NCI-H2227 treated with DMSO at 0.1 percent for 48 hours (cell line): ENCODE measurements around the gene CDC42BPA.

Source experiments
- DNase-seq: peaks from one replicate; lab custom pipeline; 2025; lab: John Stamatoyannopoulos, UW

Gene CDC42BPA

DNA sequence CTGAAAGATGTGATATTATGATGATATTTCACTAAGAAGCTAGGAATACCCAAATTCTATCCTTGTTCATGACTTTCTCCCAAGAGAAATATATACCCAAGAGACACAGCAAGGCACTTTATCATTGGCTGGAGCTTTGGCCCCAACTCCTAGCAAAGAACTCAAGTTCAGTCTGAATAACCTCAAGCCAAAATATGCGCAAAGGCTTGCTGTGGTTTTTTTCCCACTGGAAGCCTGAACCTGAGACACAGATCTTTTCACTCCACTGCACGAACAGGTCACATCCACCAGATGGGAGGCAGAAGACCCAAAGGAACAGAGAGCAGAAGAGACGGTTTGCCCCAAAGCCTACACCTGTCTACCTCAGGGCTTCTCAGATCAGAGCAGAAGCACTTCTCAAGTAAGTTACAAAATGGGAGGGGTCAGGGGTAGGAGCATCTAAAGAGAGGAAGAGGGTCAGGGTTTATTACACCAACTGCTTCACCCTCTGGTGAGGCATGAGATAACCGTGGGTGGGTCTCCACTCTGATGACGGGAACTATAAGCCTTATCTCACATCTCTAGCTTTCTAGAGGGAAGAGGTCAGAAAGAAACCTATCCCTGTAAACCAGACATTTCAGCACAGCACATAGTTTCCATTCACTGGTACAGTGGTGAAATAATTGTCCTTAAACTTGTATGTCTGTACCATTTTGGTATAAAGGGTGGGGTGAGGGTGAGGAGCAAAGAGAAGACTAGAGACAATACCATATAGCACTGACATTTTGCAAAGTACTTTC is 17.1 kb upstream of the CDC42BPA start:
- no peak for DNase-seq

DNA sequence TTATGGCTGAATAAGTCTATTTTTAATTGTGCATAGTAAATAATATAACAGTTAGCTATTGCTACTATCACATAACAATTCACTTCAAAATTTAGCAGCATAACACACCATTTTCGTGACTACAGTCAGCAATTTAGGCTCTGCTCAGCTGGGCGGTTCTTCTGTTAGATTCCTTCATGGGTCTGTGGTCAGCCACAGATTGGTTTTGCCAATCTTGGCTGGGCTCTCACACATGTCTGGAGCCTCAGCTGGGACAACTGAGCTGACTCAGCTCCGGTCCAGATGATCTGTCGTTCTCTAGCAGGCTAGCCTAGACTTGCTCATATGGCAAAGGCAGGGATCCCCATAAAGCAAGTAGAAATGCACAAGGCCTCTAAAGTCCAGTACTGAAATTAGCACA is 15.1 kb upstream of the CDC42BPA start:
- no peak for DNase-seq

DNA sequence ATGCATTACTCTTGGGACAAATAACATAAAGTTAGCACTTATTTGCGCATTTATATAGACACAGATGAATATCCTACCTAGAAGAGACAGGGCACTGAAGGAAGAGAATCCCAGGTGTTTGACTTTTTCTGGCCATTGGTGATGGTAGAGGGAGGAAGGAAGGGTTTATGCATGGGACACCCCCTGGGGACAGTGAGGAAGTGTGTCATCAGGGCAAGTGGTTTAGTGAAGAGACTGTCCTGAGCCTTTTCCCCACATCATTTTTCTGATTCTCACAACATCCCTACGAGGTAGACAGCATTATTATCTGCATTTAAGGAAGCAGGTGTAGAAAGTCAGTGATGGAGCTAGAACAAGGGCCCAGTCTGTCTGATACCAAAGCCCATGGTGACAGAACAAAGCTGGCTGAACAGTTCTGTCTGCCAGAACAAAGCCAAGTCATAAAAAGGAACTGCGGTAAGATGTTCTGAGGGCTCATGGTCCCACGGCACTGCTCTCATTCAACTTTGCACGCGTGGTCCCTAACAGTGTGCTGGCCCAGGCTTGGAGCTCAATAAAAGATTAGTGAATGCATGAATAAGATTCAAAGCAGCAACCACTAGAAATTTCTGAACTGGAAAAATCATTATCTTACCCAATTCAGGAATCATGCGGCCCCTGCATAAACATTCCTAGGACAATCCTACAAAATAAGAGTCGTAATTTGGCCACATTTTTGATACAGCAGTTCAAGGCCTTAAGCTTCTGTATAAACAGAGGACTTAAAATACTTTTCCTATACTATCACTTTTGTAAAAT is 12.2 kb upstream of the CDC42BPA start:
- DNase-seq, result no peak

DNA sequence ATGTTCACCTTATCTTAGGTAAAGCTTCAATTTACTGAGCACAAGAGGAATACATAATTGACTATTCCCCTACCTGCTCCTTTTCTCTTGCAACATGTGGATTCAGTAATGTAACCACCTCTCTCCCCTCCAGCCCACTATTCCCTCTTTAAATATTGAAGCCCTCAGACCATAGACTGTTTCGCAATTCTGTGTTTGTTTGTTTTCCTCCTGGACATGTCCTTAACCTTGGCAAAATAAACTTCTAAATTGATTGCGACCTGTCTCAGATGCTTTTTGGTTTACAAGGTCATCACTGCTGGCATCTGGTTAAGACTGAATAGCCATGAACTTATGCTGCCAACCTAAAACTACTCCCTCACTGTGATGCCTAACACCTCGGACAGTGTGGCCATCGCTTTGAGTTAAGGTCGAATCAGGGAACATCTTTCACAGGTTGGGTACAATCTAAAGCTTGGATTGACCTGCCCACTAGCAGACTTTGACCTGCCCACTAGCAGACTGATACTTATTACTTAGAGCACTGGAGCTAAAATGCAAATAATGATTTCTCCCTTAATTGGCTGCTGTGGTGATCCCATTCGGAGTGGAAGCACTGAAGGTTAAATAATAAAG is 10.2 kb upstream of the CDC42BPA start:
- no peak for DNase-seq

DNA sequence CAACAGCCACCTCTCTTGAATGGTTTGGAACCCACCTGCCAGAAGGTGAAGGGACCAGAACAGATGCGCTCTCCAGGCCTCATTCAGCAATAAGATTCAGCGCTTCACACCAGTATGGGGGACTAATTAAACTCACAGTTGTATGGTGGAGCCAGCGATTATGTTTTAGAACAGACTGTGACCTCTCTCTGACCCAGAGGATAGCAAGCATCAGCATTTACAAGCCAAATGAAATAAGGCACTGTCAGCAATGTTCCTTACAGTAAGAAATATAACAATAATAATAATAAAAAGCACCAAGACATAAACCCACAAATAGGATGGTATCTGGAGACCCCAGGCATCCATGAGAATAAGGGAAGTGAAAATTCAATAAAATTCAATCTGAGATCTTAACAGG is 6.9 kb upstream of the CDC42BPA start:
- DNase-seq, result no peak

DNA sequence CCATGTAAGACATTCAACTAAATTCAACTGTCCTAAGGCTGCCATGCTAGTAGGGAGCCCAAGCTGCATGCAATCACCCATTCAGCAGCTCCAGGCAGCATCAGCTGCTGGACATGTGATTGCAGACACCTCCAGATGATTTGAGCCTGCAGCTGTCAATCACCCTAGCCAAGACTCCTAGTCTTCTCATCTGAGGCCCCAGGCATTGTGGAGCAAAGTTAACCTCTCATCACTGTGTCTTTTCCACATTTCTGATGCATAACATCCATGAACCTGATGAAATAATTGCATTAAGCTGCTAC is 5.6 kb upstream of the CDC42BPA start:
- DNase-seq, result no peak

DNA sequence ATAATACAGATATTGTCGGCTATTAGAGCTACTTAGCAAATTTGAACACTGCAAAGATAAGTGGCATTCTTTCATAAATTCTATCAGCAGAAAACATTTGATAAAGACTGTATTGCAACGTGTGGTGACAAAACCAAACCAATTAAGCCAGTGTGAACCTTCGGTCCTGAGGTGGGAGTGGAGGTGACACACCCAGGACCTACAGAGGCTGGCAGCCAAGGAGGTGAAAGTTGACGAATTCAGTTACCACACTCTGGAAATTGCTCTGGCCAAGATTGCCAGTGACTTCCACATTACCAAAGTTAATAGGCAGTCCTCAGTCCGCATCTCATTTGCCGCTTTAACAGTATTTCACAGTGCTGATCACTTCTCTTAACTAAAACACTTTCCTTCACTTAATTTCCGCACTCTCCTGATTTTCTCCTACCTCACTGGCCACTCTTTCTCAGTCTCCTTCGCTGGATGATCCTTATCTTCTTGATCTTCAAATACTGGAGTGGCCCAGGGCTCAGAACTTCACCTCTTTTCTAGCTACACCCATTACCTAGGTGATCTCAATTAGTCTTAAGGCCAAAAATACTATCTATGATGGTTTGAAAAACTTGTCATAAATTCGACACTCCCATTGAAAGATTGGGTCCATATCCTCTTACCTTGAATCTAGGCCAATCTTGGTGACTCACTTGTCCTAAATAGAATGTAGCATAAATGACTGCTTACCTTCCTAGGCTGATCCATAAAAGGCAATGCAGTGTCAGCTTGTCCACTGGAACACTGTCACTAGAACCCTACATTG is 5.1 kb upstream of the CDC42BPA start:
- no peak for DNase-seq

DNA sequence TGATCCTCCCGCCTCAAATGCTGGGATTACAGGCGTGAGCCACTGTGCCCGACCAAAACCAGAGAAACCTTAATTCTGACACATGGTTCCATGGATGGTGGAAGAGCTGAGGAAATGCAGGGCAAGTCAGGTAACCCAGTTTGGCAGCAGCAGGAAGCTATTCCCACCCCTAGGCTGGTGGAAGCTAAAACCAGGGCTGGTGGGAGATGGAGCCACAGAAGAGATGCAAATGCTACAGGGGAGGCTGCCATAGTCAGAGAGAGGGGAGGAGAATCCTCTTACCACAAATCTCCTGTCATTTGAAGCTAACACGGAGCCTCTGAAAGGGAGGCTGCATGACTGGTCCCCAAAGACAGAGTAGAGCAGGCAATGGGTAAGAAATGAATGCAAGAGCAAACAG is 4.1 kb upstream of the CDC42BPA start:
- no peak for DNase-seq

DNA sequence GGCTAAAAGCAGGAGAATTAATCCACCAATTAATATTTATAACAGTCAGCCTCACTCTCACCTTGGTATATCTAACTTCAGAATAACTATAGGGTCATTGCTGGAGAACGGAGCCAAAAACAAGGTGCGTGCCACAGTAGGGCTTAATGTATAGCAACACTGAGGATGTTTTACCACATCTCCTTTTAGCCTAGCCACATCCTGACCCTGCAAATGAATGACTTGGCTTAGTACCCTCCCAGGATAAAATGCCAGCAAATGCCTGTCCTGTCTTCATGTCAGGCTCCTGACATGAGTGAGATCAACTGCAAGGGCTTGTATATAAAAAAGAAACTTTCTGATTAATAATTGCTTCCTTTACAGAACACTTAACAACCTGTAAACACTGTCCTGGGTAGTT is 2.7 kb upstream of the CDC42BPA start:
- no peak for DNase-seq

DNA sequence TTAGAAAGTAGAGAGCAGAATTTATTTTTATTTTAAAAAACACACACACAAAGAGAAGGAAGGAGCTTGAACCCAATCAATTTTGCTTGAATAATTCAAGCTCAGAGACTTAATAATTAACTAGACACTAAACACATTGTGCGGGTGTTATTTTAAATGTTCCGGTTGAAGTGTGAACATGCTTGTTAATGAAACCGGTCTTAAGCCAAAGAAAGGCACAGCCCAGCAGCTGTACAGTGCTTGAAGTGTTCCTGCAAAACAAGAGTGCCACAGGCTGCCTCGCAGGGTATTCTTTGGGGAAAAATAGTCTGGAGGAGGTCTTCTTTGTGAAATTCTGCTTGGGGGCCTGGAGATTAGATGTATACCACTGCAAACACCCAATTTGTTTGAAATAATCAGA is 2.2 kb upstream of the CDC42BPA start:
- no peak for DNase-seq

DNA sequence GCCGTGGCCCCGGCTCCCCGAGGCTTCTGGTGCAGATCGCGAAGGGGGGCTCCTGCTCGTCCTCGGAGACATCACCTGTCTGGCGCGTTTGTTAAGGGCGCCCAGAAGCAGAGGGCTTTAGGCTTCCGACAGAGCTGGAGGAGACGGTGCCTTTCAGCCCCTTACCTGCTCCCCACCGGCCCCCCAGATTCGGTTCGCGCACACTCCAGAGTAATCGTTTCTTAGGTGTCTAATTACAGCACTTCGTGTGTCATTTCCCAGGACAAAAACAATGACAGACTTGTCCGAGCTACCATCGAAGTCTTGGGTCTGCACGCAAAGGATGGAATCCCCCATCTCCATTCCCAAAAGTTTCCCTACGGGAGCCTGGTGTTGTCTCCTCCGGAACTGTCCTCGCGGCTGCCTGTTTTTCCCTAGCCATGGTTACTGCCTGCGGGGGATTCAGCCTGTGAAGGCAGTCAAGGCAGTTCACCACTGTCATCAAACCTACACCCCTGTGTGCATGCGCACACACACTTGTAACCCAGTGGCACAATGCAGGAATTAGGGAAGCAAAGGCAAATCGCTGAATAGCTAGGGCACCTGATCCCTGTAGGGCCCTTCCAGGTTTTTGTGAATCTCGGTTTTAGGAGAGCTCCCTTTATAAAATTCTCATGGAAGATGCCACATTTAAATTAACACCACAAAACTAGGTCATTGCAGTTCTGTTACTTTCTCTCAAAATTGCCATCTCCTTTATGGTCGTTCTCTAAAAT is 738 bp upstream of the CDC42BPA start:
- DNase-seq, result peak; percentile 79

DNA sequence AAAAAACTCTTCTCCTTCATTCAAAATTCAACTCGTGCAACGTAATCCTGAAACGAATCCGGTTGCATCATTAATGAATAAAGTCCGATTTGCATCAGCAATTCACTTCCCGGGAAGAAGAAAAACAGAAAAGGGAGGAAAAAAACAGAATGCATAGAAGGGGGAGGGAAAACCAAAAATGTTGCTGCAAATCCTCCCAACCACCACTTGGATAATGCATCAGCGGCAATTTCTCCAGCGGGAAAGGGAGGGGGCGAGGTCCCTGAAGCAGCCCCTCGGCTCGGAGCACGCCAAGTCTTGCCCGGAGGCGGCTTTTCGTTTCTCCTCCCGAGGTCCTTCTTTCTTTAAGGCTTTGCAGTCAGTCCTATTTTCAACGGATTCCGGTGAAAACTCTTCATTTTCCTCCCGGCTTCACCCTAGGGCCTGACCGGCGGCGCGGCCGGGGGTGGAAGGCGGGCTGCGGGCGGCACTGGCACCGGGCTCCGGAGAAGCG is 723 bp downstream of the CDC42BPA start:
- peak; percentile 81 for DNase-seq

DNA sequence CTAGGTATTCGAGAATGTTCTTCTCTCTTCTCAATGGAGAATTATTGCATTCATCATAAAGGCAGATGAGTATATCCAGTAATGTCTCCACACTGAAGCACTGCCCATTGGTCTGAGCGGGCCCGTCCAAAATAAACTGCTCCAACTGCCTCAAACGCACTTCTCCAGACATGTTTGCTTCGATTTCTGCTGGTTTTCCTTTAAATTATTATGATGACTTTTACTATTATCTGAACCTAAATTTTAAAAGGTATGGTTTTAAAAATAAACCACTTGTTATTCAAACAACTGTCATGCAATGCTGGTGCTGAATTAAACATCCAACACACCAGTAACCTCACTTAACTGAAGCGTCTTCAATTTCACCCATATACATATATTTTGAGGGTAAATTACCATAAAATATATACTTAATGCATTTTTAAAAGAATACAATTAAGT is 1.3 kb downstream of the CDC42BPA start:
- peak; percentile 34 for DNase-seq

DNA sequence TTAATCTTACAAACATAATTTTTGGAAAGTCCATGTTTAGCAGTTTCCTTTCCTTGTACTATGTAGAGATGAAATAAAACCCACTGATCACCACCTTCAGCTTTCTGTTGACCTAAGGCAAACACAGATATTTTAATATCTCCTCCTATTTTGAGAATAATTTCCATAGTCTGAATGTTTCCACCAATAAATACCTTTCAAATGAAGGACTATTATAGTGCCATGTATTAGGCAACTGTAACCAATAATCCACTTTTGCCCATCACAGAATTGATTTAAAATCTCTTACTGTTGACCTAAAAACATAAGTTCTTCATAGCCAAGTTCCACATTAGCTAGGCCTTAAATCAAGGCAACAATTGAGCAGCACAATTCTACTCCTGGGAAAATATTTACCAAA is 1.8 kb downstream of the CDC42BPA start:
- no peak for DNase-seq

DNA sequence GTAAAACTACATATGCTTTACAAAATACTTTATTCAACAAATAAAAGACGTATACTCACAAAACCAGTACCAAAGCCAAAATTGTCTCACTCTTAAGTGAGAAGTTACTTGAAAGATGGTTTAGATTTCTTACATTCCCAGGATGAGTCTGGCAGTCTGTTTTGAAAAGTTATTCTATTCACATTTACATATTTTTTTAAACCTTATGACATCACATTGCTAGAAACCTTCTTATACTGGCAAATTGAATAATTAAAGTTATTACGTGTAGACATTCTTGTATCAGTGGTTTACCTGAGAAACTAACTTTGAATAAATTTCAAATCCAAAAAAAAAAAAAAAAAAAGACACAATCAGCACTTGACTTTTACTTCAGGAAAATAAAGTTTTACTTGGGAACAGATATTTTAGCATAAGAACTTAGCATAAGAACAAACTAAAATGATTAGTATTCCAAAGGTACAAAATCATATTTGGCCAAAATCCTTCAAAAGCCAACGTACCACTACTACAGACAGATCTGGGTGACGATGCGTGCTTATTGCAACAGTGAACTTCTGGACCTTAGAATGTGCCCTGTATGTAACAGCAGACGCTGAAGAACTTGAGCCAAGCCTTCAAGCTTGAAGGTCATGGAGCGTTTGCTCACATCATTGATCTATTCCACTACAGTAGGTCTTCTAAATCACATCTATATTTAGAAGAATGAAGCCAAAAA is 2.5 kb downstream of the CDC42BPA start:
- no peak for DNase-seq

DNA sequence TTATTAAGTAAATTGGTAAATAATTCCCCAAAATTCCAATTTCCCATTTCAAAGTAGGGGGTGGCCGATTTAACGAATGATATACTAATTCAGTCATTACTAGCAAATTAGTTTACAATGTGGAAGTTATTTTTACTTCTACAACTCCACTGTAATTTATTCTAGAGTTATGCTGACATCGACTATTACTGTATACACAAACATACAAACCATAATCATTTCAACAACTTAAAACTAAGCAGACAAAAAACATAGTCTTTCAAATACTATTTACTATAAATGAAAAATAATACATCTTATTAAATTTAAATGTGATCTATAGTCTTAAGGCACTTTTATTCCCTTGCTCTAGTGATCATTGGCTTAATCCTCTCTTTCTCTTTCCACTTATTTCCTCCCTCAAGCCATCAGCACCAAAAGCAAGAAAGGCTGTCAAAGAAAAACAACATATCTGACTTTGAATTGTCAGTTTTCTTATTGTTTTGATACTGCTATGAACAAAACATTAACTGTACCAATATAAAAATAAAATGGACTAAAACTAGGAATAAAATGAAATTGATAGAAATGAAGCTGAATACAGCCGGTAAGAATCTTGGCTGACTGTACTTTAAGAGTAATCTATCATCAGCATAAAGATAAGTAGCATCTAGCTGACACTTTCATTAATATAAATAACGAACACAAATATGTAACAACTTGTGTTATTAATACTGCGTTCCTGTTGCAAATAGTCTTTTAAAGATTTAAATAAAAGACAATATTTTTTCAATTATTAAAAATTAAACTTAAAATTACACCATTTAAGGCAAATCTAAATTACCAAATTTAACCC is 4.1 kb downstream of the CDC42BPA start:
- DNase-seq, result no peak

DNA sequence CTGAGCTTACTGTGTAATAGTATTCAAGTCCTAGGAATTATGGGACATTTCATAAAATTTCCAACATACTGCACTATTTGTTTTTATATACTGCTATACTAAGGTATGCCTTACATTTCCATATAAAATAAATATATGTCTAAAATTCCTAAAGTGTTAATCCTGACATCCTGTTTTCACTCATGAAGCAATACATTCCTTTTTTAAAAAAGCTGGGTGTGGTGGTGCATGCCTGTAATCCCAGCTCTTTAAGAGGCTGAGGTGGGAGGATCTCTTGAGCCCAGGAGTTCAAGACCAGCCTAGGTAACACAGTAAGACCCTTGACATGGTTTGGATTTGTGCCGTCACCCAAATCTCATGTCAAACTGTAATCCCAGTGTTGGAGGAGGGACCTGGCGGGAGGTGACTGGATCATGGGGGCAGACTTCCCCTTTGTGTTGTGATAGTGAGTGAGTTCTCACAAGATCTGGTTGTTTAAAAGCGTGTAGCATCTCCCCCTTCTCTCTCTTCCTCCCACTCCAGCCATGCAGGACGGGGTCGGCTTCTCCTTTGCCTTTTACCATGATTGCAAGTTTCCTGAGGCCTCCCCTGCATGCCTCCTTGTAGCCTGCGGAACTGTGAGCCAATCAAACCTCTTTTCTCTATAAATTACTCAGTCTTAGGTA is 5.8 kb downstream of the CDC42BPA start:
- no peak for DNase-seq

DNA sequence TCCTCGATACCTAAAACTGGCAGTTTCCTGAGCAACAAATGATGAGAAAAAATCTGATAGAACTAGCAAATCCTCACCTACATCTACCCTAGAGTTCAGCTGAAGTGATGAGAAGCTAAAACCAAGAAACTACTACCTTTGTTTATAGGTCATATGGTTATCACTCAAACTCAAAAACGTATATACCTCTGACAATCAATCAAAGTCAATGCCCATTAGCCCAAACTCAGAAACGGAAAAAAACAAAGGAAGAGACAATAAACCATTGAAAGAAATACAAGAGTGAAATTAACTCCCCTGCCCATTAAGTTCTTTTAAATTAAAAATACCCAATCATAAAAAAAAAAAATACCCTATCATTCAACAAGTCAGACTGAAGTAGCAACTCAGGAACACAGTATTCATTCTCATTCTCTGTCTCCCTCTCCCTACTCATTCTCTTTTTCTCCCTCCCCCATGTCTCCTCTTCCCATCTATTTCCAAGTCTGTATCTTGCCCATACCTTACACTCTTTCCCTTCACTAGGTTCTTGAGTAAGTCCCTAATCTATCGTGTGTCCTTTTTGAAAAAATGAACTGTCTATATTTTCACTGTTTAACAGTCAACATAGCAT is 6.8 kb downstream of the CDC42BPA start:
- DNase-seq, result no peak
